Neural cell (in vitro differentiated cells): ENCODE results near the gene TNFSF11. TPM values are rescaled to one million over a fixed set of nuclear protein-coding genes. Genes with fewer than 3 reads are reported as not detected.

Experiments
- H2AFZ ChIP-seq: fragments of 200-600, 300-800 bp; sonication (generic), shearing (Covaris generic); 2 replicates; pipeline ENCODE4 v1.6.0; 2014; ENCODE audit warnings: low read depth, mild to moderate bottlenecking, antibody characterized with exemption, low read length, moderate library complexity
- H3F3A ChIP-seq: fragments of 200-600 bp; shearing (Covaris generic); 2 replicates; pipeline ENCODE4 v1.6.1; 2016; ENCODE audit warnings: mild to moderate bottlenecking, moderate library complexity, mixed read lengths, antibody characterized with exemption, low read length; ENCODE audit not compliant: insufficient read depth, poor library complexity, severe bottlenecking
- H3K27ac ChIP-seq: fragments of 200-600, 300-800 bp; sonication (generic), shearing (Covaris generic); 2 replicates; pipeline ENCODE4 v1.5.1; 2014; ENCODE audit warnings: mild to moderate bottlenecking, low read length, moderate library complexity
- H3K27me3 ChIP-seq: fragments of 300-800, 200-600 bp; sonication (generic), shearing (Covaris generic); 2 replicates; pipeline ENCODE4 v1.6.0; 2014; ENCODE audit warnings: mild to moderate bottlenecking, low read depth, low read length, moderate library complexity; ENCODE audit not compliant: insufficient read depth
- H3K36me3 ChIP-seq: fragments of 300-800, 200-600 bp; sonication (generic), shearing (Covaris generic); 2 replicates; pipeline ENCODE4 v1.5.1; 2014; ENCODE audit warnings: mild to moderate bottlenecking, antibody characterized with exemption, low read length, moderate library complexity; ENCODE audit not compliant: insufficient read depth
- H3K4me2 ChIP-seq: fragments of 300-800, 200-600 bp; sonication (generic), shearing (Covaris generic); 2 replicates; pipeline ENCODE4 v1.6.0; 2014; ENCODE audit warnings: mild to moderate bottlenecking, low read length
- H3K4me3 ChIP-seq: fragments of 300-800, 200-600 bp; sonication (generic), shearing (Covaris generic); 2 replicates; pipeline ENCODE4 v1.5.1; 2014; ENCODE audit warnings: mild to moderate bottlenecking, low read length, moderate library complexity
- H3K79me2 ChIP-seq: fragments of 200-600 bp; shearing (Covaris generic); replicated peaks from 2 replicates; pipeline ENCODE4 v1.6.0; 2014; ENCODE audit warnings: mild to moderate bottlenecking, low read length, moderate library complexity; ENCODE audit not compliant: insufficient read depth
- H3K9ac ChIP-seq: fragments of 300-800, 200-600 bp; sonication (generic), shearing (Covaris generic); 2 replicates; pipeline ENCODE4 v1.6.1; 2016; ENCODE audit warnings: mild to moderate bottlenecking, low read length, mixed read lengths
- H3K9me2 ChIP-seq: fragments of 200-600 bp; shearing (Covaris generic); 2 replicates; pipeline ENCODE4 v1.6.1; 2016; ENCODE audit warnings: mild to moderate bottlenecking, low read length, mixed read lengths; ENCODE audit not compliant: insufficient read depth
- H3K9me3 ChIP-seq: fragments of 200-600, 300-800 bp; sonication (generic), shearing (Covaris generic); 2 replicates; pipeline ENCODE4 v1.6.1; 2016; ENCODE audit warnings: mild to moderate bottlenecking, mixed run types, low read length, moderate library complexity, mixed read lengths
- H4K20me1 ChIP-seq: fragments of 200-600 bp; shearing (Covaris generic); 2 replicates; pipeline ENCODE4 v1.6.1; 2016; ENCODE audit warnings: mild to moderate bottlenecking, mixed run types; ENCODE audit not compliant: insufficient read depth
- EP300 ChIP-seq: fragments of 450-650 bp; conservative IDR thresholded peaks from 2 replicates; pipeline ENCODE4 v1.6.1; 2014; ENCODE audit warnings: antibody characterized with exemption, mild to moderate bottlenecking, moderate library complexity; ENCODE audit not compliant: poor library complexity, severe bottlenecking
- EZH2 ChIP-seq: fragments of 200-600, 300-800 bp; shearing (Covaris generic), sonication (generic); IDR thresholded peaks from 2 replicates; pipeline ENCODE4 v1.6.1; 2014; ENCODE audit warnings: antibody characterized with exemption, low read length, borderline replicate concordance, mild to moderate bottlenecking; ENCODE audit not compliant: insufficient read depth, poor library complexity, severe bottlenecking
- MXI1 ChIP-seq: fragments of 450-650 bp; conservative IDR thresholded peaks from 2 replicates; pipeline ENCODE4 v1.6.1; 2014; ENCODE audit warnings: antibody characterized with exemption, mild to moderate bottlenecking; ENCODE audit not compliant: poor library complexity, severe bottlenecking
- POLR2AphosphoS5 ChIP-seq: IDR thresholded peaks from 2 replicates; pipeline ENCODE4 v1.6.1; 2012
- RAD21 ChIP-seq: fragments of 450-650 bp; conservative IDR thresholded peaks from 2 replicates; pipeline ENCODE4 v1.6.1; 2014; ENCODE audit warnings: antibody characterized with exemption, mild to moderate bottlenecking, moderate library complexity
- SMC3 ChIP-seq: fragments of 450-650 bp; conservative IDR thresholded peaks from 2 replicates; pipeline ENCODE4 v1.6.1; 2014; ENCODE audit warnings: antibody characterized with exemption, mild to moderate bottlenecking, moderate library complexity; ENCODE audit not compliant: poor library complexity
- TAF1 ChIP-seq: IDR thresholded peaks from 2 replicates; pipeline ENCODE4 v1.6.1; 2012; ENCODE audit warnings: low read depth
- polyA plus RNA-seq: library from polyadenylated mRNA; depleted of rRNA; stranded (reverse); fragments of >200 nt; gene quantifications from 2 replicates; pipeline ENCODE4 v1.2.3, GENCODE V29; 2014
- TF ChIP-seq, protein P1 (sequence below): IDR thresholded peaks from 2 replicates; pipeline ENCODE4 v1.6.1; 2012; ENCODE audit warnings: borderline replicate concordance
- TF ChIP-seq, protein P2 (sequence below): fragments of 450-650 bp; IDR thresholded peaks from 2 replicates; pipeline ENCODE4 v1.5.1; 2014; ENCODE audit warnings: antibody characterized with exemption, mild to moderate bottlenecking, moderate library complexity; ENCODE audit not compliant: poor library complexity, severe bottlenecking

TNFSF11 gene
- polyA plus RNA-seq, 1 donor from 2014 or later: not detected

- H3K4me3 ChIP-seq: no peak overlapping the region
- H3K36me3 ChIP-seq: no peaks in the 10 kb centered on the region
- no peak overlapping the region for H3K27ac ChIP-seq
- no peak overlapping the region for H3K4me2 ChIP-seq
- no peaks in the 10 kb centered on the region for H3F3A ChIP-seq
- no peaks in the 10 kb centered on the region for H4K20me1 ChIP-seq
- no peak overlapping the region for H2AFZ ChIP-seq
- no peak for TF ChIP-seq POLR2AphosphoS5
- TF ChIP-seq RAD21: no peak
- TF ChIP-seq EZH2: no peak
- H3K79me2 ChIP-seq: no peaks in the 10 kb centered on the region
- H3K9me3 ChIP-seq: no peaks in the 10 kb centered on the region
- no peaks in the 10 kb centered on the region for H3K9me2 ChIP-seq
- H3K9ac ChIP-seq: no peak overlapping the region
- H3K27me3 ChIP-seq: no peaks in the 10 kb centered on the region
Measured at GRCh38 chr13:42526804-42527203, 47.1 kb upstream of the TNFSF11 start.

- H3K9ac ChIP-seq: no peak overlapping the region
- H3K4me3 ChIP-seq: no peak overlapping the region
- H3K9me3 ChIP-seq: no peaks in the 10 kb centered on the region
- no peaks in the 10 kb centered on the region for H4K20me1 ChIP-seq
- H3K79me2 ChIP-seq: no peaks in the 10 kb centered on the region
- no peaks in the 10 kb centered on the region for H3K9me2 ChIP-seq
- no peaks in the 10 kb centered on the region for H3K27me3 ChIP-seq
- no peaks in the 10 kb centered on the region for H3F3A ChIP-seq
- no peak overlapping the region for H2AFZ ChIP-seq
- H3K4me2 ChIP-seq: no peak overlapping the region
- H3K36me3 ChIP-seq: no peaks in the 10 kb centered on the region
- TF ChIP-seq TAF1 (no peak), MXI1 (no peak), EP300 (no peak), SMC3 (no peak), RAD21 (no peak), EZH2 (no peak), POLR2AphosphoS5 (no peak)
- TF ChIP-seq, protein P1, sequence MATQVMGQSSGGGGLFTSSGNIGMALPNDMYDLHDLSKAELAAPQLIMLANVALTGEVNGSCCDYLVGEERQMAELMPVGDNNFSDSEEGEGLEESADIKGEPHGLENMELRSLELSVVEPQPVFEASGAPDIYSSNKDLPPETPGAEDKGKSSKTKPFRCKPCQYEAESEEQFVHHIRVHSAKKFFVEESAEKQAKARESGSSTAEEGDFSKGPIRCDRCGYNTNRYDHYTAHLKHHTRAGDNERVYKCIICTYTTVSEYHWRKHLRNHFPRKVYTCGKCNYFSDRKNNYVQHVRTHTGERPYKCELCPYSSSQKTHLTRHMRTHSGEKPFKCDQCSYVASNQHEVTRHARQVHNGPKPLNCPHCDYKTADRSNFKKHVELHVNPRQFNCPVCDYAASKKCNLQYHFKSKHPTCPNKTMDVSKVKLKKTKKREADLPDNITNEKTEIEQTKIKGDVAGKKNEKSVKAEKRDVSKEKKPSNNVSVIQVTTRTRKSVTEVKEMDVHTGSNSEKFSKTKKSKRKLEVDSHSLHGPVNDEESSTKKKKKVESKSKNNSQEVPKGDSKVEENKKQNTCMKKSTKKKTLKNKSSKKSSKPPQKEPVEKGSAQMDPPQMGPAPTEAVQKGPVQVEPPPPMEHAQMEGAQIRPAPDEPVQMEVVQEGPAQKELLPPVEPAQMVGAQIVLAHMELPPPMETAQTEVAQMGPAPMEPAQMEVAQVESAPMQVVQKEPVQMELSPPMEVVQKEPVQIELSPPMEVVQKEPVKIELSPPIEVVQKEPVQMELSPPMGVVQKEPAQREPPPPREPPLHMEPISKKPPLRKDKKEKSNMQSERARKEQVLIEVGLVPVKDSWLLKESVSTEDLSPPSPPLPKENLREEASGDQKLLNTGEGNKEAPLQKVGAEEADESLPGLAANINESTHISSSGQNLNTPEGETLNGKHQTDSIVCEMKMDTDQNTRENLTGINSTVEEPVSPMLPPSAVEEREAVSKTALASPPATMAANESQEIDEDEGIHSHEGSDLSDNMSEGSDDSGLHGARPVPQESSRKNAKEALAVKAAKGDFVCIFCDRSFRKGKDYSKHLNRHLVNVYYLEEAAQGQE: no peak
- TF ChIP-seq, protein P2, sequence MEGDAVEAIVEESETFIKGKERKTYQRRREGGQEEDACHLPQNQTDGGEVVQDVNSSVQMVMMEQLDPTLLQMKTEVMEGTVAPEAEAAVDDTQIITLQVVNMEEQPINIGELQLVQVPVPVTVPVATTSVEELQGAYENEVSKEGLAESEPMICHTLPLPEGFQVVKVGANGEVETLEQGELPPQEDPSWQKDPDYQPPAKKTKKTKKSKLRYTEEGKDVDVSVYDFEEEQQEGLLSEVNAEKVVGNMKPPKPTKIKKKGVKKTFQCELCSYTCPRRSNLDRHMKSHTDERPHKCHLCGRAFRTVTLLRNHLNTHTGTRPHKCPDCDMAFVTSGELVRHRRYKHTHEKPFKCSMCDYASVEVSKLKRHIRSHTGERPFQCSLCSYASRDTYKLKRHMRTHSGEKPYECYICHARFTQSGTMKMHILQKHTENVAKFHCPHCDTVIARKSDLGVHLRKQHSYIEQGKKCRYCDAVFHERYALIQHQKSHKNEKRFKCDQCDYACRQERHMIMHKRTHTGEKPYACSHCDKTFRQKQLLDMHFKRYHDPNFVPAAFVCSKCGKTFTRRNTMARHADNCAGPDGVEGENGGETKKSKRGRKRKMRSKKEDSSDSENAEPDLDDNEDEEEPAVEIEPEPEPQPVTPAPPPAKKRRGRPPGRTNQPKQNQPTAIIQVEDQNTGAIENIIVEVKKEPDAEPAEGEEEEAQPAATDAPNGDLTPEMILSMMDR: no peak
- H3K27ac ChIP-seq: no peak overlapping the region
Measured at GRCh38 chr13:42532561-42533335, 41.2 kb upstream of the TNFSF11 start.
